HG03103 (cell line): ENCODE results near the gene CORO2A.
"Not testable (repeated sequence)": the region's sequence is repeated elsewhere in the genome, so short reads cannot be mapped to it uniquely, and the experiment has no call there.

Experiments used
- ATAC-seq: cut with Tn5 transposase; IDR thresholded peaks from one replicate; pipeline ENCODE4 v1.9.1; 2021; ENCODE audit warnings: low read depth; ENCODE audit not compliant: unreplicated experiment

Gene CORO2A

DNA sequence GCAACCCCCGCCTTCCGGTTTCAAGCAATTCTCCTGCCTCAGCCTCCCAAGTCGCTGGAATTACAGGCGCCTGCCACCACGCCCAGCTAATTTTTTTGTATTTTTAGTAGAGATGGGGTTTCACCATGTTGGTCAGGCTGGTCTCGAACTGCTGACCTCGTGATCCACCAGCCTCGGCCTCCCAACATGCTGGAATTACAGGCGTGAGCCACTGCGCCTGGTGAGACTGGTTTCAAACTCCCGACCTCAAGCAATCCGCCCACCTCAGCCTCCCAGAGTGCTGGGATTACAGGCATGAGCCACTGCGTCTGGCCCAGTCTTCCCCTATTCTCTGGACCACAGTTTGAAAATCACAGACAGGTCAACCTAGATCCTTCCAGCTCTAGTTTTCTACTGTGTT, 68.3 kb downstream of the CORO2A start:
- not testable (repeated sequence) for ATAC-seq

DNA sequence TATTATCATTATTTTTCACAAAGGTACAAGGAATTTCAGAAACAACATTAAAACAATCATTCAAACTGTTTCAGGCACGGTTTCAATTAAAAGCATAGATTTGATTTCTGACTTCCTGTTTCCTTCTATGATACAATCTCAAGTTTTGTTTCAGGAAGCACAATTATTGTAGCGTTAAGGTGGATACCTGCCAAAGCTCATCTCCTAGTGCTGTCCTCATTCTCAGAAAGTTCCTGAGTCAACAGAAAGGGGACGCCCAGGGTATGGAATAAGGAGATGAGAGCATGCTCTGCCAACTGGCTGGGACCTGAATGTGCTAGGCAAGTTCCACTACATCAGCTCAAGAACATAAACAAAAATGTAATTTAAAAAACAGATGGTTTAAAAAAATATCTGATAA, 71.4 kb downstream of the CORO2A start:
- ATAC-seq, result no peak

DNA sequence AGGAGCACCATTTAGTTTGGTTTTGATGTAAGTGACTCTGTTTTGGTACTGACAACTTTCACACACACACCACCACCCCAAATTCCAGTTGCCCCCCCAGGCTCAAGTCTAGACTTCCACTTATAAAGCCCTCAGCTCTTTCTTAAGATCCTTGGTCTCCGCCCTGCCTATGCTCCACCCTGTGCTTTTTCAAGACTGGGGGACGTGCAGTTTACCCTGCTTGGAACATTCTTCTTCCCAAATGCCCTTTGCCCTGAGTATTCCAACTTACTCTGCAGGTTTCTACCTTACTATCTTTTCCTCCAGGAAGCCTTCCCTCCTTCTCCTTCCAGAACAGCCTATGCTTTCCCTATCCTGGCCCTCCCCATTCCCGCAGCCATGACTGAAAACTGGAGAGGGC, 72.0 kb downstream of the CORO2A start:
- ATAC-seq, result no peak

DNA sequence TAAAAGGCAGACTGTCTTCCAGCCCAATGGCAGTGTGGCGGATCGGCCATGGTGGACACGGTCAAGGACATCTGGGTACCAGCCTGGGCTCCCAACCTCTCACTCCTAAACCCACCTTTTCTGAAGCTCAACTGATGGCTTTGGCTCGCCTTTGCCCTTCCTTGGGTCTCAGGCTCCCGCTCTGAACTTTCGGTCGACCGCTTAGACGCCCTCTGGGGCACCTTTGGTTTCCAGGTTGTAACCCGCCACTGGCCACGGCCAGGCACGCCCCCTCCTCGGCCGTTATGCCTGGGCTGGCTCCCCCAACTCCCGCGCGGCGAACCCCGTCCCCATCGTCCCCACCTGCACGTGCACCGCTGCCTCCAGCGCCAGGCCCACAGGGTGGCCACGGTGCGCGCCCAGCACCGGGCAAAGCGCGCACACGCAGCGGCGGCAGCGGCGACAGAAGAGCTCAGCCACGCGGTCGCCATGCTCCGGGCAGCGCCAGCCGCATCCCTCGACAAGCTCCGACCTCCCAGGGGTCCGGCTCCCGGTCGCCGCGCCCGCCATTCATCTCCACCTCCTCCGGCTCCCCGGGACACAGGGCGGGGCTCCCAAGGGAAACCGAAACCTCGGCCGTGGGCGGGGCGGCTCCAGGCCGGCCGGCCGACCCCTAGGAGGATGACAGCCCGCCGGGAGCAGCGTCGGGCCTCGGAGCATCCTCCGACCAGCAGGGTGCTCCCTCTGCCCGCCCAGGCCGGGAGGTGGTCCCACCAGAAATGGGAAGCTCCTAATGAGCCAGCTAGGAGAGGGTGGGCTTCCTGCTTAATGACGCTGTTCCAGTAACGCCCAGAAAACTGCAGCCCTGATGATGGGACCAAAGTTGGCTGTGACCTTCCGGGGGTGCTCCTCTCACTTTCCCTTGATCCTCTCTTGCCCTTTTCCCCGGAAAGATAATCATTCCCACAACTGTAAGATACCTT, 73.5 kb downstream of the CORO2A start, which contains the start of gene TRIM14:
TSS of gene TRIM14 (minus strand) at position 583 of the 962 bp plus-strand sequence. CDS start at position 549, 34 bp downstream.
- no peak for ATAC-seq

DNA sequence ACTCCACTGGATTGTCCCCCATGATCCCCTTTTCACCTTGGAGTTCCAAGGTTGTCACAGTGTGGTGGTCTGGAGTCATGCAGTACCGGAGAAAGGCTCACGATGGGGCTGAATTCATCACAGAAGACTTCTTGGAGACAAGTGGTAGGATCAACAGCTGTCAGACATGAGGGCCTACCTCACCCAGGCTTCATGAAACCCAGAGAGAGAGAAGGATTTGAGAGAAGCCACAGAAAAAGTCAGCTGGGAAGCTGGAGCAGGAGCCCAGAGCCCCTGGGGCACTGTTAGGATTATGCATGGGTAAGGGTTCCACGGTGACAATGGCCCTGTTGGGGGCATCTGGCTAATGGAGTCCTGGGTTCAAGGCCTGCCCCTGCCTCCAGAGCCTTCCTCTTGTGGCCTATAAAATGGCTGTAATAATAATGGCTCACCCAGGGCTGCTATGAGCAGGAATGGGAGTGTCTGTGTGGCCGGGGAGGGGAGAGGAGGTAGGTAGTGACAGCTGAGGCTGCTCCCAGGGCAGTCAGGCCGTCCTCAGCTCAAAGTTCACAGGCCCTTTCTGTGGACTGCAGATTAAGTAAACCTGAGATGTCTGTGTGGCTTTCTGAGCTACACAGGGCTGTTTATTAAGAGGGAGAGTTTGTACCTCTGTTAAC, 74.3 kb downstream of the CORO2A start:
- no peak for ATAC-seq

DNA sequence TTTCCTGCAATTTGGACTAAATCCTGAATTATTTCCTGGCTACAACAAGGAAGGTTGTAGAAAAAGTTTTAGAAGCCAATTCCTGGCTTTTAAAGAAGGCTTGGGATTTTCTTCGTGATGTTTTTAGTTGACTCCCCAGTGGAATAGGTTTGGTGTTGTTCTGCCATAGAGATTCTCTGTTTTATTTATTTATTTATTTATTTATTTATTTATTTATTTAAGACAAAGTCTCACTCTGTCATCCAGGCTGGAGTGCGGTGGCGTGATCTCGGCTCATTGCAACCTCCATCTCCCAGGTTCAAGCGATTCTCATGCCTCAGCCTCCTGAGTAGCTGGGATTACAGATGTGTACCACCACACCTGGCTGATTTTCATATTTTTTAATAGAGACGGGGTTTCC, 75.3 kb downstream of the CORO2A start:
- not testable (repeated sequence) for ATAC-seq

DNA sequence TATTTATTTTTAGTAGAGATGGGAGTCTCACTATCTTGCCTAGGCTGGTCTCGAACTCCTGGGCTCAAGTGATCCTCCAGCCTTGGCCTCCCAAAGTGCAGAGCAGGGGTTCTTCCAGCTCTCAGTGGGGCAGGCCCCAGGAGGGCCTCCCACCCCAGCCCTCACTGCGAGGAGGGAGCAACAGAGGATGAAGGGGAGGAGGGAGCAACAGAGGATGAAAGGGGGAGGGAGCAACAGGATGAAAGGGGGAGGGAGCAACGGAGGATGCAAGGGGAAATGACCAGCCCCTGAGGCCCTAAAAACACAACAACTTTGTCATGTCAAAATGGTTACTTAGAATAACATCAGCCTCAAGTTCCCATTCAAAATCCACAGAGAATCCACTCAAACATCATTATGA, 83.4 kb downstream of the CORO2A start:
- no peak for ATAC-seq

DNA sequence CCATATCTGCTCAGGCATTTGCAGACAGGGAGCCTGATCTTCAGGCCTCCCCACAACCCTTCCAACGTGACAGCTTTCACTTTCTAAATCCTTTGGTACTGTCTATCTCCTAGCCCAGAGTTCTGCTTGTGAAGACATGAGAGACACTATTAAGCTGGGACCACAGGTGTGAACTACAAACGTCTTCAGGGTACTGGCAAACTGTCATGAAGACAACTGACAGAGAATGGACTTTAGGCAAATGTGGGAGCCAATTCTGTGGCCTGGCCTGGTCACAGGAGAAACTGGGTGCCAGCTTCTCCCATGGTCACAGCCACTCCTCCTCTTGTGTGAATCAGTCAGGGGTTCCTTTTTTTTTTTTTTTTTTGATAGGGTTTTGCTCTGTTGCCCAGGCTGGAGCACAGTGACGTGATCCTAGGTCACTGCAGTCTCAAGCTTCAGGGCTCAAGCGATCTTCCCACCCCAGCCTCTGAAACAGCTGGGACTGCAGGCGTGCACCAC, 83.9 kb downstream of the CORO2A start:
- ATAC-seq, result peak; percentile 80

DNA sequence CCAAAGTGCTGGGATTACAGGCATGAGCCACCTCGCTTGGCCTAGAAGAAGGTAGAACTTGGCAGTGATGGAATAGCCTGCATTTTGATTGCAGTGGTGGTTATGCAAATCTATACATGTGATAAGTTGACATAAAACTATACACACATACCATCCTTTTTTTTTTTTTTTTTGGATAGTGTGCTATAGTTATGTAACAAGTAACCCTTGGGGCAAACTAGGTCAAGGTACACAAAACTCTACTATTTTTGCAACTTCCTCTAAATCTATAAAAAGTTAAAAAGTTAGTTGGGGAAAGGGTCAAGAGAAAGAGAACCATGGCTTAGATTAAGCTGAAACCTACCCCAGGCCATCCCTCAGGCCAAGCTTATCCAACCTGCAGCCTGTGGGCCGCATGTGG, 84.5 kb downstream of the CORO2A start:
- peak; percentile 22 for ATAC-seq

DNA sequence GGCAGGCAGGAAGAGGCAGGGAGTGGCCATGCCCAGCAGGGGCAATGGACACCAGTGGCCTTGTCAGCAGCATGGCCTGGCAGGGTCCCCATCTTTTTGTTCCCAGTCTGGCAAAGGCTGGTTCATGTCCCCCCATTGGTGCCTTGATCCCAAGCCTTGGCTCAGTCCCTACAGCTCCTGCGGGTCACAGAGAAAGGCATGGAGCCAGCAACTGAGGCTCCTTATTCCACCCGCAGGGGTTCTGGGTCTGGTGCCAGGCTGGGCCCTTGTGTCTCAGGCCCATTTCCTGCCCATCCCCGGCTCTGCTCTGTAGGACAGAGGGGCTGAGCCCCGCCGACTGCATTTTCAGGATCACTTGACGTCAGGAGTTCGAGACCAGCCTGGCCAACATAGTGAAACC, 87.4 kb downstream of the CORO2A start:
- ATAC-seq, result no peak

DNA sequence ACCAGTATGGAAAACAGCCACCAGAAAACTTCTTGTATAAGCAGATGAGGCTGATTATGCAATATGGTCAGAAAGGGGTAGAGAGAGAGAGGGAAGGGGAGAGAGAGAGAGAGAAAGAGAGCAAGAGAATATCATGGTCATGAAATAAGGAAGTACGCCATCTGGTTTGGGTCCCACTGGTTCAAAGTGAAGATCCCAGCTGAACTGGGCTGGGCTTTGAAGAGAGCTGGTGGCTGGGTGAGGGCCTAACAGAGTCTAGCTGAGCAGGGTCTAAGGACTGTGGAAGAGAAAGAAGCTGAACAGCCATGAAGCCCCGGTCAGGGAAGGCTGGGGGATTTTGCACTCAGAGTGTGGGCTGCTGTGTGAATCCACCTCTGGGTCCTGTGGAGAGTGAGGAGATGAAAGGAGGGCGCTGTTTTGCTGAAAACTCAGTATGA, 88.0 kb downstream of the CORO2A start:
- no peak for ATAC-seq

DNA sequence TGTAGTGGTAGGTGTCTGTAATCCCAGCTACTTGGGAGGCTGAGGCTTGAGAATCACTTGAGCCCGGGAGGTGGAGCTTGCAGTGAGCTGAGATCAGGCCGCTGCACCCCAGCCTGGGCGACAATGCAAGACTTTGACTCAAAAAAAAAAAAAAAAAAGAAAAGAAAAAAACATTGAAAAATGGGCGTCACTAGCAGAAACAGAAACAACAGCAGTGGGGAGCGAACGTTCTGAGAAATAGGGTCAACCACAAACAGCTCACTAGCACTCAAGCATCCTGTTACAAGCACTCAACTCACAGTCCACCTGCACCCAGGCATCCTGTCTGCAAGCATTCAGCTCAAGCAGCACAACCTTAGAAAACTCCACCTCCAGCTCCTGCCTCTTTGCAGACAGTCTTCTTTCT, 90.6 kb downstream of the CORO2A start:
- peak; percentile 94 for ATAC-seq

DNA sequence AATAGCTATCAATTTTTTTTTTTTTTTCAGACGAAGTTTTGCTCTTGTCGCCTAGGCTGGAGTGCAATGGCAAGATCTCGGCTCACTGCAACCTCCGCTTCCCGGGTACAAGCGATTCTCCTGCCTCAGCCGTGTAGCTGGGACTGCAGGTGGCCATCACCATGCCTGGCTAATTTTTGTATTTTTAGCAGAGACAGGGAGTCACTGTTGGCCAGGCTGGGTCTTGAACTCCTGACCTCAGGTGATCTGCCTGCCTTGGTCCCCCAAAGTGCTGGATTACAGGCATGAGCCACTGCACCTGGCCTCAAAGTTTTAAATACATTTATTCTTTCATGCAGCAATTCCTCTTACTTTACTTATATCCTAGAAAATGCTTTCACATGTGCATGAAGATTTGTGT, 91.0 kb downstream of the CORO2A start:
- ATAC-seq, result peak; percentile 3

DNA sequence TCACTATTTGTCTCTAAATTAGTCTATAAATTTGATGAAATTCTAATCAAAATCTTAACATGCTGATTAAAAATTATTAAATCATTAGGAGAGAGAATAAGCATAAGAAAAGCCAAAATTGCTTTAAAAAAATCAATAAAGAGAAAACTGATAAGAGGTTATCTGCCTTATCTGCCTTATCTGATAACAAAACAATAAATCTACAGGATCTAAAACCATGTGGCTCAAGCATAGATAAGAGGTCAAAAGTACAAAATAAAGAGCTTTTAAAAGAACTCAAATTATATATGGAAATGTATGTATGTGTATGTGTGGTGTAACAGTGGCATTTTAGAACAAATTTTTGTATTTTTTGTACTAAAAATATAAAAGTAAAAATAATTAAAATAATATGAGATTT, 92.0 kb downstream of the CORO2A start:
- ATAC-seq, result no peak

DNA sequence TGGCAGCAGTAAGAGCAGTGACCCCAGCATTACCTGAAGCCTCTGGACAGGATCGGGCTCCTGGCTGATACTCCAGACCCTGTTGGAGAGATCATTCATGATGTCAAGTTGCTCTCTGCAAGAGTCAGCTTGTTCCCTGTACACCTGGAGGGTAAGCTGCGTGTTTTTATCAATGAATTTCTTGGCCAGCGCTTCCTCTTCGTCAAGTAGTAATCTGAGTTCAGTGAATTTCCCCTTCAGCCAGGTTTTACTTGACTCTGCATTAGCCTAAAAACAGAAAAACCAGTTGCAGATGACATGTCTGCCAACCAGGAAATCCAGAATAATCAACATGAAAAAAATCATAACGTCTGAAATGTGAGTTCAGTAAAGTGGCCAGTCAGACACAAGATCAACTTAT, 92.5 kb downstream of the CORO2A start:
- ATAC-seq, result no peak

DNA sequence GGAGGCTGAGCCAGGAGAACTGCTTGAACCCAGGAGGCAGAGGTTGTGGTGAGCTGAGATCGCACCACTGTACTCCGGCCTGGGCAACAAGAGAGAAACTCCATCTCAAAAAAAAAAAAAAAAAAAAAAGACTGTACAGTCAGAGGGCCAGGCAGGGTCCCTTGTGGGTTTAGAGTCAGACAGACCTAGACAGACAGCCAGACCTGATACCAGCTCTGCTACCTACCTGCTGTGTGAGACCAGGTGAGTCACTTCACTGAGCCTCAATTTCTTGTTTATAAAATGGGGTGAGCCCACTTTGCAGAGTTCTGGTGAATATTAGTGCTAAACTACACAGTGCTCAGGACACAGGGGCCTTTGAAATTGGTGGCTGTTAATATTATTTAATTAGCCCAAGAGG, 93.1 kb downstream of the CORO2A start:
- no peak for ATAC-seq

DNA sequence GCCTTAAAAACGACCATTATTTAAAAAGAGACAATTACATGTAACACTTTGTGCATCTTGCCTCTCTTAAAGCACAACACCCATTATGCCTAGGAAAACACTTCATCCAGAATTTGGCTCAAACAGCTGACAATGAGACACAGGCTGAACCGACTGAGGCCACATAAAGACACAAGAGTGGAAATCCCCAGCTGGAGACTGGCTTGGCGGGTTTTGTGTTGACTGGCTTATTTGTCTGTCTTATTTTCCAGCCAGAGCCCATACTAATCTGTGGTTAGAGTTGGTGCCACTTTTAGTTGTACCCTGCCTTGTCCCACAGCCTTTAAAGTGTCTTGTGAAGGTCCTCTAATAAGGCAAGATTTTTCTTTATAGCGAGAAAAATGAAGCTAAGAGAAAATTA, 94.6 kb downstream of the CORO2A start:
- no peak for ATAC-seq

DNA sequence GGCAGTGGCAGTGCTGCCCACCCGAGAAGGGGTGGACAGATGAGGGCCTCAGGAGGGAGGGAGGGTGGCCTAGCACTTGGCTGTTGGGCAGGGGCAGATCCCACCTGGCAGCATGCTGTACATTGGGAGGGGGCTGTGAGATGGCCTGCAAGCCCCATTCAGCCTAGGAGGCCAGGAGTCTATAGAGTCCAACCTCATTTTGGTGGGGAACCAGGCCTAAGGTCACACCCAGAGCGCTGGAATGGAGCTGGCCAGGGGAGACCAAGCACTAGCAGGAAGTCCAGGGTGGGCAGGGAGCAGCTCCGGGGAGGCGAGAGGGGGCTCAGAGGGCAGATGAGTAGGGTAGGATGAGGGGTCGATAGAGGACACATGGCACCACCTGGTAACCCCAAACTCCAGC, 96.3 kb downstream of the CORO2A start:
- ATAC-seq, result no peak

DNA sequence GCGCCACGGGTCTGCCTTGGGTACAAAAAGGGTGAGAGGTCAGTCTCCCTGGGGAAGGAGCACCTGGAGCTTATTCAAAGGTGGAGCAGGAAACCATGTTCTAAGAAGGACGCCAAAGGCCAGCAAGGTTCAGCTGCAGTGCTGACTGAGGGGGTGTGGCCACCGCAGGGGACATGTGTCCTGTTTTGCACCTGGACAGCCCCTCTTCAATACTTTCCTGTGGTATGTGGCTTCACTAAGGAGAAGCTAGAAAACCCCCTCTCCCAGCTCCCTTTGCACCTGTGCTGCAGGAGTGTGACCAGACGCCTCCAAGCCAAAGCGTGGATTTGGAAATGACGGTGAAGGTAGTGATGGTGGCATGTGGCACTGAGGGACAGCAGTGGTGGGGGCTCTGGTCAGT, 97.0 kb downstream of the CORO2A start:
- ATAC-seq, result no peak

DNA sequence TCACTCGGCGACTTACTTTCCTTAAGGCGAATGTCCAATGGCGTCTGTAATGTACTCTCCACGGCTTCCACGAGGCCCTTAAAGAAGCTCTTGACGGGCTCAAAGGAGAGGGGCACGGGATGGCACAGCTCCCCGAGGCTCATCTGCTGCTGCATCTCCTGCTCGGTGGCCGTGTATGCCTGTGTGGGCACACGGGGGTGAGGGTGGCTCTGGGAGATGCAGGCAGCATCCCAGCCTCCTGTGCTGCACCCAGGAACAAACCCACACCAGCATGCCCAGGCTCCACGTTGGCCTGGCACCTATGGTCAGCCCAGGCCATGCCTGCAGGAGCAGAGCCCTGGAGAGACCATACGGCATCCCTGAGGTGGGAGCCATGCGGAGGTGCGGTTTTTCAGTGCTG, 97.6 kb downstream of the CORO2A start:
- ATAC-seq, result no peak

DNA sequence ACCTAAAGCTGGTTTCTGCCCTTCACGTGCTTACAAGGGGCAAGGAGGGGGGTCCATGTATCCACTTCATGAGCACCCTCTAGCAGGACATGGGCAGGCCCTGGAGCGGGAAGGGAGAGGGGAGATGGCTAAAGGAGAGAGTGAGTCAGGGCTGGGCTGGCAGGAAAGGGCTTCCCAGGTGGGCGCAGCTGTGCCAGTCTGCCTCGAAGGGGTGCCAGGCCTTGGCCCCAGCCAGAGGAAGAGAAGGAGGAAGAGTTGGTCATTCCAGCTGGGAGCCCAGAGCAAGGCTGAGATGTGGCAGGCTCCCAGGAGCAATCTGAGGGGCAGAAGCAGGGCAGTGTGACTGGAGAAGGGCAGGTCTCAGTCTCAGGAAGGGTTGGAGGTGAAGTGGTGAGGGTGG, 98.1 kb downstream of the CORO2A start:
- ATAC-seq, result no peak

DNA sequence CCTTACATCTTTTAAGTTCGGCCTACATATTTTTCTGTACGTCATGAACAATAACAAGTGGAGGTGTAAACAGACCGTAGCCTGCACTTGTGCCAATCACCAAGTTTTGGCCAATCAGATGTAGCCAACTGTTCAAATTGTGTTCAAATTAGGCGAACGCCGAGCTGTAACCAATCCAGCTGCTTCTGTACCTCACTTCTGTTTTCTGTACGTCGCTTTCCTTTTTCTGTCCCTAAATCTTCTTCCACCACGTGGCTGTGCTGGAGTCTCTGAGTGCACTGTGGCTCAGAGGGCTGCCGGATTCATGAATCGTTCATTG, 99.9 kb downstream of the CORO2A start:
- ATAC-seq, result no peak
